ENCODE data around the gene KDM4B. TPM values are rescaled to one million over a fixed set of nuclear protein-coding genes. Genes with fewer than 3 reads are reported as not detected.

Gene KDM4B
- total RNA-seq, 4 donors from 2014 or later, result 26.0 to 51.2 (median 34.2) TPM

GRCh38 chr19:5115351-5115750 lies 146.4 kb downstream of the KDM4B start:
- H3K27ac ChIP-seq (replicated peaks in 1 of 4), result no peak overlapping the region
- H3K36me3 ChIP-seq, result peaks cover 46 to 92% (median 75%) of the 10 kb centered on the region in 4 donors
- WGBS, result 94% methylated on average over 7 of the region's 7 CpGs

GRCh38 chr19:5115771-5116202 lies 146.9 kb downstream of the KDM4B start:
- peaks cover 0 to 13% (median 0%) of the 10 kb centered on the region in 4 donors for H3K4me1 ChIP-seq
- intact Hi-C loops (cut with DNase I), result no loop called here
- H3K27ac ChIP-seq (replicated peaks in 1 of 4), result no peak overlapping the region
- no peak for TF ChIP-seq CTCF (IDR thresholded peaks at IDR 0.05)
- no peak for TF ChIP-seq POLR2A (IDR thresholded peaks at IDR 0.05; ENCODE audit: low read depth)
- TF ChIP-seq POLR2AphosphoS5 (IDR thresholded peaks at IDR 0.05), result no peak
- TF ChIP-seq EP300 (IDR thresholded peaks at IDR 0.05), result no peak
- H3K36me3 ChIP-seq, result peaks cover 43 to 92% (median 74%) of the 10 kb centered on the region in 4 donors
- DNase-seq (ENCODE audit: extremely low spot score), result no peak
- no peaks in the 10 kb centered on the region for H3K27me3 ChIP-seq
- WGBS, result 89% methylated on average over 6 of the region's 6 CpGs
- H3K9me3 ChIP-seq, result no peaks in the 10 kb centered on the region
- H3K4me3 ChIP-seq, result no peak overlapping the region

More at GRCh38 chr19:5115351-5115750, 146.4 kb downstream of the KDM4B start:
- DNase-seq (ENCODE audit: extremely low spot score), result no peak
- Histone ChIP-seq H3K9me3 (no peaks in the 10 kb centered on the region), H3K4me3 (no peak overlapping the region), H3K27me3 (no peaks in the 10 kb centered on the region), H3K4me1 (peaks cover 0 to 13% (median 0%) of the 10 kb centered on the region in 4 donors)
- intact Hi-C loops (cut with DNase I), result no loop called here
- TF ChIP-seq EP300 (IDR thresholded peaks at IDR 0.05), result no peak

- 100% methylated on average over 2 of the region's 2 CpGs for WGBS
Observed at GRCh38 chr19:5116292-5116691, 147.4 kb downstream of the KDM4B start.

DNA sequence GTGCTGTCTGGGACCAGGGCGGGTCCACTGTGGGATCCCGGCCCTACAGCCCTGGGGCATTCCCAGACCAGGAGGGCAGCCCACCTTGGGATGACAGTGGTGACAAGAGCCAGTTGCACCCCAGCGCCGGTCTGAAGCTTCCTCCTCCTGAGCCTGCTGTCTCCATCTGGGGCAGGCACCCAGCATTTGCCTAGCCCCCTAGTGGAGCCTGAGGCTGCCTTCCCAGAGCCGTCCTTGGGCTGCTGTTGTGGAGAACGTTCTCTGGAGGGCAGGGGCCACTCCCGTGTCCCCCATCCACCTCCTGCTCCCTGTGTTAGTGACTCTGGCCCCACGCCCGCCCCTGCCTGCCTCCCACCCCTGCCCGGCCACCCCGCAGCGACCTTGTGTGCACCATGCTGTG lies 148.5 kb downstream of the KDM4B start:
- Histone ChIP-seq H3K4me3 (no peak overlapping the region), H3K27ac (replicated peaks in 1 of 4) (no peak overlapping the region), H3K36me3 (peaks cover 30 to 92% (median 74%) of the 10 kb centered on the region in 4 donors), H3K4me1 (peaks cover 0 to 13% (median 0%) of the 10 kb centered on the region in 4 donors), H3K9me3 (no peaks in the 10 kb centered on the region), H3K27me3 (no peaks in the 10 kb centered on the region)
- 85% methylated on average over 10 of the region's 12 CpGs for WGBS
- TF ChIP-seq POLR2A (IDR thresholded peaks at IDR 0.05; ENCODE audit: low read depth), result no peak
- no peak for TF ChIP-seq EP300 (IDR thresholded peaks at IDR 0.05)
- TF ChIP-seq CTCF (IDR thresholded peaks at IDR 0.05), result no peak
- no peak for TF ChIP-seq POLR2AphosphoS5 (IDR thresholded peaks at IDR 0.05)
- intact Hi-C loops (cut with DNase I), result no loop called here
- DNase-seq (ENCODE audit: extremely low spot score), result no peak

More at GRCh38 chr19:5116292-5116691, 147.4 kb downstream of the KDM4B start:
- no peak for DNase-seq (ENCODE audit: extremely low spot score)
- Histone ChIP-seq H3K4me3 (no peak overlapping the region), H3K36me3 (peaks cover 38 to 92% (median 74%) of the 10 kb centered on the region in 4 donors), H3K27ac (replicated peaks in 1 of 4) (no peak overlapping the region), H3K9me3 (no peaks in the 10 kb centered on the region), H3K4me1 (peaks cover 0 to 13% (median 0%) of the 10 kb centered on the region in 4 donors), H3K27me3 (no peaks in the 10 kb centered on the region)
- TF ChIP-seq POLR2AphosphoS5 (IDR thresholded peaks at IDR 0.05) (no peak), EP300 (IDR thresholded peaks at IDR 0.05) (no peak), CTCF (IDR thresholded peaks at IDR 0.05) (no peak), POLR2A (IDR thresholded peaks at IDR 0.05; ENCODE audit: low read depth) (no peak)
- intact Hi-C loops (cut with DNase I), result no loop called here

- intact Hi-C loops (cut with DNase I), result no loop called here
Observed at GRCh38 chr19:5118026-5118425, 149.1 kb downstream of the KDM4B start.

More at GRCh38 chr19:5118026-5118425, 149.1 kb downstream of the KDM4B start:
- no peak overlapping the region for H3K27ac ChIP-seq (replicated peaks in 1 of 4)
- H3K9me3 ChIP-seq, result no peaks in the 10 kb centered on the region
- DNase-seq (ENCODE audit: extremely low spot score), result no peak
- no peaks in the 10 kb centered on the region for H3K27me3 ChIP-seq
- no peak overlapping the region for H3K4me3 ChIP-seq
- WGBS, result 94% methylated on average over 3 of the region's 16 CpGs
- TF ChIP-seq CTCF (IDR thresholded peaks at IDR 0.05) (no peak), POLR2A (IDR thresholded peaks at IDR 0.05; ENCODE audit: low read depth) (no peak), EP300 (IDR thresholded peaks at IDR 0.05) (no peak), POLR2AphosphoS5 (IDR thresholded peaks at IDR 0.05) (no peak)
- peaks cover 30 to 92% (median 74%) of the 10 kb centered on the region in 4 donors for H3K36me3 ChIP-seq
- peaks cover 0 to 13% (median 0%) of the 10 kb centered on the region in 4 donors for H3K4me1 ChIP-seq

All from esophagus muscularis mucosa (tissue), 4 donors.